HG03442 (cell line): Measurements from ENCODE around the gene TECR.
"Not testable (repeated sequence)": the region's sequence is repeated elsewhere in the genome, so short reads cannot be mapped to it uniquely, and the experiment has no call there.

Experiments
- ATAC-seq: cut with Tn5 transposase; IDR thresholded peaks from one replicate; pipeline ENCODE4 v1.9.1; 2021; ENCODE audit warnings: mild to moderate bottlenecking, moderate library complexity; ENCODE audit not compliant: unreplicated experiment

The TECR gene, protein sequence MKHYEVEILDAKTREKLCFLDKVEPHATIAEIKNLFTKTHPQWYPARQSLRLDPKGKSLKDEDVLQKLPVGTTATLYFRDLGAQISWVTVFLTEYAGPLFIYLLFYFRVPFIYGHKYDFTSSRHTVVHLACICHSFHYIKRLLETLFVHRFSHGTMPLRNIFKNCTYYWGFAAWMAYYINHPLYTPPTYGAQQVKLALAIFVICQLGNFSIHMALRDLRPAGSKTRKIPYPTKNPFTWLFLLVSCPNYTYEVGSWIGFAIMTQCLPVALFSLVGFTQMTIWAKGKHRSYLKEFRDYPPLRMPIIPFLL

DNA sequence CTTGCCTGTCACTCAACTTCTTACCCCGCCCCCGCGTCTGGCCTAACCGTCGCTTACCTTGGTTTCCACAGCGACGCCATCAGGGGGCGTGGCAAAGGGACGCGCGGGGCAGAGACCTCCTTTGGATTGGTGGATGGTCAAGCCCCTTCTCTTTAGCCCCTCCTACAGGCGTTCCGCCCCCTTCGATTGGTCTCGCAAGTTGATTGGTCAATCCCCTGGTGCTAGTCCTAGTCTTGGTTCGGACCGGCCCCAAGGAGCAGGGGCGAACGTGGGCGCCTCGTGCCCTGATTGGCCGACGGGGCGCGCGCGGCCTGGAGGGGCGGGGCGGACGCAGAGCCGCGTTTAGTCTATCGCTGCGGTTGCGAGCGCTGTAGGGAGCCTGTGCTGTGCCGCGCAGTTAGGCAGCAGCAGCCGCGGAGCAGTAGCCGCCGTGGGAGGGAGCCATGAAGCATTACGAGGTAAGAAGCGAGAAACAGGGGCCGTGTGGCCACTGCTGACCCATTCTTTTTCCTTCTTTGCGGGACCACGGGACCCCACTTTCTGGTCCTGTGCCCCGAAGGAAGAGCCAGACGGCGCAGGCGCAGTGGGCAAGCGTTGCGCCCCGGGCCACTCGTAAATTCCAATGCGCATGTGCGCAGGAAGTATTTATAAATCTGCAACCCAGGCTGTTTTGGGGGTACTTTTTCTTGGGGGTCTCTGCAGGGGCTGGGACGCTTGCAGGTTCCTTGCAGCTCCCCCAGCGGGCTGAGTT is at the start of gene TECR:
TSS of gene TECR (plus strand) at position 341 of the 751 bp plus-strand sequence. CDS start at position 444, 103 bp downstream.
- peak; percentile 92 for ATAC-seq

DNA sequence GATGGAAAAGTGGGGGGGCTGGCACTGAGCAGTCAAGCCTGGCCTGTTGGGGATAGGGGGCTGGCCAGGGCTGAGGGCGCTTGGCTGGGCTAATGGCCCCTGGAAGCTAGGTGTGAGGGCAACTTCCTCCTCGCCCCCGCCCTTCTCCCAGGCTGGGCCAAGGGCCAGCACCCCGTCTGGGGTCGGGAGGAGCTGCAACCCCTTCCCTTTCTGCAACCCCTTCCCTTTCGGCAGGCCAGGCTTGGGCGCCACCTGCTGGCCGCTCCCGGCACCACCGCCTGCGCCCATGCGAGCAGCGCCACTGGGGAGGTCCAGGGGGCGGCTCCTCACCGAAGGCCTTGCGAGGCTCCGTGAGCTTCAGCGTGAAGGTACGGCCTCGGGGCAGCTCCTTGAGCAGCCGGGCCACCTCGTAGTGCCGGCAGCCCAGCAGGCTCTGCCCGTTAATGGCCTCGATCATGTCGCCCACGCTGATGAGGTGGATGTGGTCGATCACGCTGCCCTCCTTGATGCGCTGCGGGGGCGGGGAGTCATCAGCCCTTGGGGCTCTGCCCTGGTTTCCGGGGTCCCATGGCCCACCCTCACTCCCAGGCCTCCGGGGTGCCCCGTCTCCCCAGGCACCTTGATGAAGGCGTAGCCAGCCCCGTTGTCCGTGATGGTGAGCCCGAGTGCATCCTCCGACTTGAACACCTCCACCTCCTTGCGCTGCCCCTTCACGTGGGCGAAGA is 49.3 kb upstream of the TECR start:
- no peak for ATAC-seq

GRCh38 chr19:14480700-14481079 is 48.7 kb upstream of the TECR start:
- ATAC-seq: no peak

DNA sequence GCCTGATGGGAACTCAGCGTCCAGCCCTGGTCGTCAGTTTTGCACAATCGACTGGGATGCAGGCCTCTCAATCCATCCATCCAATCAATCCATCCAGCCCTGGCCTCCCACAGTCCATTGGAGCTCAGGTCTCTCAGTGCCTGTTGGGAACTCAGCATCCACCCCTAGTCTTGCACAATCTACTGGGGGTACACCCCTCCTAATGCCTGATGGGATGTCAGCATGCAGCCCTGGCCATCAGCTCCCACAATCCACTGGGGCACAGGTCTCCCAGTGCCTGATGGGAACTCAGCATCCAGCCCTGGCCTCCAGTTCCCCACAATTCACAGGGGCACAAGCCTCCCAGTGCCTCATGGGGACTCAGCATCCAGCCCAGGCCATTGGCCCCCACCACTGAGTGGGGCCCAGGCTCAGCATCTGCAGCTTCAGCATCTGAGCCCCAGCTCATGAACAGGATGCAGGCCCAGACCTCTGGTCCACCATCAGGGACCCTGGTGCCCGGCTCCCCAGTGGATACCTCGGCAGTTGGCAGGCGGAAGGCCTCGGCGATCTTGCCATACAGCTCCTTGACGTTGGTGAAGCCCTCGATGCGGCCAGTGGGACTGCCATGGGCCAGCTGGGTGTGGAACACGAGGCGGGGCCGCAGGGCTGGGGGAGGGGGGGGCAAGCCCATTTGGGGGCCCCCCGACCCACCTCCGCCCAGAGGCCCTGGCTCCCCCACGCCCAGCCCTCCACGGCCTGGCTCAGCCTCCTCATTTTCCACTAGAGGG is 47.0 kb upstream of the TECR start:
- no peak for ATAC-seq

DNA sequence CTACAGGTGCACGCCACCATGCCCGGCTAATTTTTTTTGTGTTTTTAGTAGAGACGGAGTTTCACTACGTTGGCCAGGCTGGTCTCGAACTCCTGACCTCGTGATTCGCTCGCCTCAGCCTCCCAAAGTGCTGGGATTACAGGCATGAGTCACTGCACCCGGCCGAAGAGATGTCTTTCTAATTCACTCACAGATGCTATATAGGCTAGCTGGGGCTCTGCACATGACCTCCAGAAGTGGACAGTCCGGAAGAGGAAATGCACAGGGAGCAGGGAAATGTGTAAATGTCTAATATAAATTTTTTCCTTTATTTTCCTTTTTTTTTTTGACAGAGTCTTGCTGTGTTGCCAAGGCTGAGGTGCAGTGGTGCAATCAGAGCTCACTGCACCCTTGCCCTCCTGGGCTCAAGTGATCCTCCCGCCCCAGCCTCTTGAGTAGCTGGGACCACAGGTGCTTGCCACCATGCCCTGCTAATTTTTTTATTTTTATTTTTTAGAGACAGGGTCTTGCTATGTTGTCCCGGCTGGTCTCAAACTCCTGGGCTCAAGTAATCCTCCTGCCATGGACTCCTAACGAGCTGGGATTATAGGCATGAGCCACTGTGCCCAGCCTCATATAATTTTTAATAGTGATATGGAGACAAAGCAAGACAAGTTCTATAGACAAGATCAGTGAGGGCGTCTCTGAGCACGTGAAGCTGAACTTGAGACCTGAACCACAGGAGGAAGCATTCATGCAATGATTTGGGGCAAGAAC is 41.8 kb upstream of the TECR start:
- ATAC-seq: no peak

- no peak for ATAC-seq
Measured at GRCh38 chr19:14492756-14493337, 36.5 kb upstream of the TECR start.

GRCh38 chr19:14494411-14494810 is 35.0 kb upstream of the TECR start:
- ATAC-seq: no peak

DNA sequence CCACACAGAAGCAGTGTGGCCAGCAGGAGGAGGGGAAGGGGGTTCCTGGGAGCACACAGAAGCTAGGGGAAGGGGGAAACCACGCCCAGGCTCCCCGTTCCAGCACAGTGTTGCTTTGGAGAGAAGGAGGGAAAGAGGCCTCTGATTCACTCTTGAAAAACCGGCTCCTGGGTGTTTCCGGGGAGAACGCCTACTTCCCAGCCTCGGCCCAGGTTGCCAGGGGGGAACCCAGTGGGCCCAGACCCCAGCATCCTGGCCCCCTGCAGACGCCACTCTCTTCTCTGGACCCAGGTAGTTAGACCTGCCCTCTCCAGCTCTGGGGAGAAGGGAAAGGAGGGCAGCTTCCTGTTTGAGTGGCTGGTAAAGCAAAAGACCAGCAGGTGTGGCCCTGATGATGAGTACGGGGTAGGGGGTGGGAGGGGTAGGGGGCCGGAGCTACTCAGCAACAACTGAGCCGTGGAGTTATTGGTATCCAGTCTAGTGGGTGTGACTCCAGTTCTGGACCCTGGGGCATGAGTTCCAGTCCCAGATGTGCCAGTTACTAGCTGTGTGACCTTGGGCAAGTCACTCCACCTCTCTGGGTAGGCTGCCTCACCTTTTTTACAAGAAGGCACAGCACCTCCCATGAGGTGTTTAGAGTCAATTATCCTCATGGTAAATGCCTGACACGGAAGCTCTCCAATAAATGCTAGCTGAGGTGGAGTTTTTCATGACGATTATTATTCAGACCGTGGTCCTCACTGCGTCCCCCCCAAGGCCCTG is 34.3 kb upstream of the TECR start:
- ATAC-seq: no peak

GRCh38 chr19:14495672-14496028 is 33.7 kb upstream of the TECR start:
- no peak for ATAC-seq

- peak; percentile 57 for ATAC-seq
Measured at GRCh38 chr19:14496029-14496833, 33.2 kb upstream of the TECR start, which contains the start of gene GIPC1. Gene GIPC1, minus strand, starts transcription at chr19:14496127. Its CDS starts 13,151 bp downstream, at chr19:14482976.

DNA sequence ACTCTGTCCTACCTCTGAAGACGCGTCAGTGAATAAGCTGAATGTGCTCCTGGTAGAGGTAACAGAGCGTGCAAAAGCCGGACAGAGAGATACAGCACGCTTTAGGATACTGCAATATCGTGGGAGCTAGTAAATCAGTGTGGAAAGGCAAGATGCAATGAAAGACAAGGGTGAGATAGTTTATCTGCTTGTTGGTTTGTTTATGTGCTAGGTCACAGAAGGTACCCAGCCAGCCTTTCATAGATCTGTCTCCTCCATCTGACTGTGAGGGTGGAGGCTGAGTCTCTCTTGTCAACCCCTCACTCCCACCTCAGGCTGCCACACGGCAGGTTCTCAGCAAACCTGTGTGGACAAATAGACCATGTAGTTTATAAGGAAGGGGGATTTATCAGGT is 32.6 kb upstream of the TECR start:
- ATAC-seq: no peak

DNA sequence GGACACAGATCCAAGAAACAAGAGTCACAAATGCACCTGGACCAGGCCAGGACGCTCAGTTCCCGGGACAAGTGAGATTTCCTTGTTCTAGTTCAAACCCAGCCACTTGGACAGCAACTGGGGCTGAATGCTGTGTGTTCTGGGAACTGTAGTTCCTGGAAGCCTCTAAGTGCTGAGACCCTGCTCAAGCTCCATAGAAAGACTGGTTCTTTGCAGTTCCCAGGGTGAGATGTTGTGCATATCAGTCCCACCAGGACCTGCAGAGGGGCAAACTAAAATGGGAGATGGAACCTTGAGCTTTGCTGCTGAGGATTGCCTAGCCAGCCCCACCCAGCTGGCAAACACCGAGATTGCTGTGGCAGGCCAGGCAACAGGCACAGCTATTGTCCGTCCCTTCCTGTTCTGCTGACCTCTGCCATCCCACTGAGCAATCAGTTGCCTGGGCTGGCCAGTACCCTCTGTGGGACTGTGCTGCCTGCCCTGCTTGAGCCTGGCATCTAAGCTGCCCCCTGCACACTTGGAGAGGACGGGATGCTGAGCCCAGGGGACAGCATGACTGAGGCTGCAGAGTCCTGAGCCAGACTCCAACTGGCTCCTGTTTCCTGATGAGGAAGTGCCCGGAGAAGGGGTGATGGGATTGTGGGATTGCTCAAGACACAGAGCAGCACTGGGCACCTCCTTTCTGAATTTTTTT is 32.0 kb upstream of the TECR start:
- no peak for ATAC-seq

DNA sequence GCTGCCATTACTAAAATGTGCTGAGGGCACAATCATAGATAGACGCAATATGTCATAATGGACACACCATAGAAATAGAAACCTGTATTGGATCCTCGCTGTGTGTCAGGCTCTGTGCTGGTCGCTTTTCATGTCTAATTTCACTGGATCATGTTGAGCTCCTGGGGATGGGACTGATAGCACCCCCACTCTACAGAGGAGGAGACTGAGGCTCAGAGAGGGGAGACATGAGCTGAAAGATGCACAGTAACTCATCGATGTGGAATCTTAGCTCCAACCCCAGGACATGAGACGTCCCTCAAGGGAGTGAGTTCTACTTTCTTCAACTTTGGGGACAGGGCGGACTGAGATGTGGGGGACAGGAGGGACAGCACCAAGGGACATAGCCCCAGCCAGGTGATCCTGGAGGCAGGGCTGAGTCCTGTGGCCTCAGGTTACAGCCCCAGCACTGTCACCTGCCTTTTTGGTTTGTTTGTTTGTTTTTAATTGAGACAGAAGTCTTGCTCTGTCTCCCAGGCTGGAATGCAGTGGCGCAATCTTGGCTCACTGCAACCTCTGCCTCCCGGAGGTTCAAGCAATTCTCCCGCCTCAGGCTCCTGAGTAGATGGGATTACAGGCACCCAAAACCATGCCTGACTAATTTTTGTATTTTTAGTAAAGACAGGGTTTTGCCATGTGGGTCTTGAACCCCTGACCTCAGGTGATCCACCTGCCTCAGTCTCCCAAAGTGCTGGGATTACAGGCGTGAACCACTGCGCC is 26.9 kb upstream of the TECR start:
- no peak for ATAC-seq

GRCh38 chr19:14503285-14503684 is 26.1 kb upstream of the TECR start:
- no peak for ATAC-seq

DNA sequence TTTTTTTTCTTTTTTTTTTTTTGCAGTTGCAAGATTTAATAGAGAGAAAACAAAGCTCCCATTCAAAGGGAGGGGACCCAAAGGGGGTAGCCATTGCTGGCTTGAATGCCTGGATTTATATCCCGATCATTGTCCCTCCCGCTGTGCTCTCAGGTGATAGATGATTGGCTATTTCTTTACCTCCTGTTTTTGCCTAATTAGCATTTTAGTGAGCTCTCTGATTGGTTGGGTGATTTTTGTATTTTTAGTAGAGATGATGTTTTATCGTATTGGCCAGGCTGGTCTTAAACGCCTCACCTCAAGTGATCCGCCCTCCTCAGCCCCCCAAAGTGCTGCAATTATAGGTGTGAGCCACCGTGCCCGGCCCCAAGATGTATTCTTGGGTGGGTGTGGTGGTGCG is 24.8 kb upstream of the TECR start:
- not testable (repeated sequence) for ATAC-seq

- ATAC-seq: no peak
Measured at GRCh38 chr19:14505488-14506239, 23.7 kb upstream of the TECR start.
